SU-DHL-6 (cell line): ENCODE data around the gene SFMBT2.
"Not testable (repeated sequence)": the region's sequence is repeated elsewhere in the genome, so short reads cannot be mapped to it uniquely, and the experiment has no call there.

ENCODE experiments used
- H2AFZ ChIP-seq: fragments of 200-600 bp; sonication (generic); 2 replicates; pipeline ENCODE4 v1.6.1; 2014; ENCODE audit warnings: low read depth, mild to moderate bottlenecking, moderate library complexity, mixed read lengths, antibody characterized with exemption, low read length; ENCODE audit not compliant: severe bottlenecking
- H3F3A ChIP-seq: fragments of 200-600 bp; shearing (Covaris generic); 2 replicates; pipeline ENCODE4 v1.6.0; 2016; ENCODE audit warnings: antibody characterized with exemption, mild to moderate bottlenecking; ENCODE audit not compliant: insufficient read depth
- H3K27ac ChIP-seq: fragments of 200-600 bp; sonication (generic); 2 replicates; pipeline ENCODE4 v1.5.1; 2016; ENCODE audit warnings: low read depth, mild to moderate bottlenecking, low read length, moderate library complexity, mixed read lengths
- H3K27me3 ChIP-seq: fragments of 200-600 bp; sonication (generic), shearing (Covaris generic); 2 replicates; pipeline ENCODE4 v1.6.0; 2014; ENCODE audit warnings: mild to moderate bottlenecking, low read length
- H3K36me3 ChIP-seq: fragments of 200-600 bp; sonication (generic); 2 replicates; pipeline ENCODE4 v1.6.1; 2014; ENCODE audit warnings: mild to moderate bottlenecking, low read length, mixed read lengths
- H3K4me2 ChIP-seq: fragments of 300-600, 200-600 bp; shearing (Covaris generic), sonication (generic); 2 replicates; pipeline ENCODE4 v1.6.0; 2014; ENCODE audit warnings: low read length, low read depth, mild to moderate bottlenecking; ENCODE audit not compliant: poor library complexity, severe bottlenecking
- H3K4me3 ChIP-seq: fragments of 200-600 bp; sonication (generic); 2 replicates; pipeline ENCODE4 v1.5.1; 2014; ENCODE audit warnings: antibody characterized with exemption, low read length, mild to moderate bottlenecking, mixed read lengths; ENCODE audit not compliant: insufficient read depth, poor library complexity, severe bottlenecking
- H3K79me2 ChIP-seq: fragments of 200-600 bp; sonication (generic); 2 replicates; pipeline ENCODE4 v1.6.1; 2014; ENCODE audit warnings: mild to moderate bottlenecking, low read length, moderate library complexity; ENCODE audit not compliant: insufficient read depth
- H3K9ac ChIP-seq: fragments of 200-600 bp; sonication (generic); 2 replicates; pipeline ENCODE4 v1.7.0; 2014; ENCODE audit warnings: mild to moderate bottlenecking, low read length
- H3K9me2 ChIP-seq: fragments of 200-600 bp; sonication (generic); replicated peaks from 2 replicates; pipeline ENCODE4 v1.6.1; 2014; ENCODE audit warnings: low read length; ENCODE audit not compliant: insufficient read depth
- H3K9me3 ChIP-seq: fragments of 200-600 bp; sonication (generic); 2 replicates; pipeline ENCODE4 v1.6.1; 2014; ENCODE audit warnings: low read length, mixed read lengths; ENCODE audit not compliant: insufficient read depth
- H4K20me1 ChIP-seq: fragments of 200-600 bp; sonication (generic); 2 replicates; pipeline ENCODE4 v1.6.1; 2014; ENCODE audit warnings: low read depth, mild to moderate bottlenecking, antibody characterized with exemption, low read length, moderate library complexity, mixed read lengths
- CTCF ChIP-seq: fragments of 200-600 bp; sonication (generic); IDR thresholded peaks from one replicate; pipeline ENCODE4 v1.5.1; 2017; ENCODE audit warnings: antibody characterized with exemption, mild to moderate bottlenecking, low read length, moderate library complexity; ENCODE audit not compliant: insufficient read depth, poor library complexity, severe bottlenecking
- EZH2phosphoT487 ChIP-seq: fragments of 200-600 bp; sonication (generic), shearing (Covaris generic); conservative IDR thresholded peaks from 2 replicates; pipeline ENCODE4 v1.6.1; 2018; ENCODE audit warnings: mild to moderate bottlenecking, antibody characterized with exemption, low read length, moderate library complexity, mixed read lengths

Gene SFMBT2

DNA sequence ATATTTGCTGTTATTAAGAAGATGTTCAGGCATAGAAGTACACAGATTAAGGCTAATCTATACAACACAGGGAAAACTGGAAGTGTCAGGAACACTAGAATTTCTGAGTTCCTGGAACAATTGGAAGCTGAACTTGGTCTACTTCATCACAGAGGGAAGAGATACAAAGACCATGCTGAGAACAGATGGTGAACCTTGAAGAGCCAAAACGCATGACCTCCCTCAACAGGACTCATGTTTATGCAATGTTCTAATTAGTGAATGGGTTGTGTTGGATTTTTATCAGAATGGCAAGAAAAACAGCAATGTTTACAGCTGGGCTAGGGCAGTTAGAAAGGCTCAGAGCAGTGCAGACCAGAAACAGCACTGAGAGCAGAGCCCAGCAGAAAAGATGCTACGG is 94.9 kb downstream of the SFMBT2 start:
- TF ChIP-seq EZH2phosphoT487 = no peak
- no peak for TF ChIP-seq CTCF
- H3F3A ChIP-seq = no peaks in the 10 kb centered on the region
- no peak overlapping the region for H3K27ac ChIP-seq
- H3K27me3 ChIP-seq = no peaks in the 10 kb centered on the region
- no peak overlapping the region for H2AFZ ChIP-seq
- peaks cover 35% of the 10 kb centered on the region for H3K79me2 ChIP-seq
- H4K20me1 ChIP-seq = no peaks in the 10 kb centered on the region
- H3K4me3 ChIP-seq = no peak overlapping the region
- H3K4me2 ChIP-seq = no peak overlapping the region
- H3K9ac ChIP-seq = no peak overlapping the region
- H3K9me2 ChIP-seq = no peaks in the 10 kb centered on the region
- no peaks in the 10 kb centered on the region for H3K9me3 ChIP-seq
- no peaks in the 10 kb centered on the region for H3K36me3 ChIP-seq

GRCh38 chr10:7314170-7314569 is 96.7 kb downstream of the SFMBT2 start:
- Histone ChIP-seq H3K9ac (no peak overlapping the region), H3K36me3 (no peaks in the 10 kb centered on the region), H3F3A (no peaks in the 10 kb centered on the region), H3K27ac (no peak overlapping the region), H3K9me2 (no peaks in the 10 kb centered on the region), H3K4me3 (no peak overlapping the region), H2AFZ (no peak overlapping the region), H3K79me2 (peaks cover 33% of the 10 kb centered on the region), H3K9me3 (no peaks in the 10 kb centered on the region), H3K4me2 (no peak overlapping the region), H3K27me3 (no peaks in the 10 kb centered on the region), H4K20me1 (no peaks in the 10 kb centered on the region)
- TF ChIP-seq CTCF (no peak), EZH2phosphoT487 (no peak)

DNA sequence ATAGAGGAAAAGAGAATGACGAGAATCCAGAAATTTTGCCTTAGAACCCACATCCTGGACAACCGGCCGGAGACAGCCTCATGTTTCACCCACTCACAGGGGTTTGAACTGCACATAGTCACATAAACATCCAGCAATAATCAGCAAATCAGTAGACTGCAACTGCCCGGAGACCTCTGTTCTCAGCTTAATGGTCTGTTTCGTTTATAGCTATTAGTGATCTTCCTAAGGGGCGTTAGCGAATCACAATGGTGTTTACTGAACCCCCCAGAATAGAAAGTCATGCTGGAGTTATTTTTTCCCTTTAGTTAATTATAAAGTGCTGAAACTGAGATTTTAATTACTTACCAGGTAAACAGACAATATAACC is 98.4 kb downstream of the SFMBT2 start:
- no peaks in the 10 kb centered on the region for H3K9me2 ChIP-seq
- no peaks in the 10 kb centered on the region for H4K20me1 ChIP-seq
- TF ChIP-seq CTCF (no peak), EZH2phosphoT487 (no peak)
- H3K9ac ChIP-seq = no peak overlapping the region
- H3K27me3 ChIP-seq = no peaks in the 10 kb centered on the region
- H3F3A ChIP-seq = no peaks in the 10 kb centered on the region
- peaks cover 46% of the 10 kb centered on the region for H3K79me2 ChIP-seq
- no peaks in the 10 kb centered on the region for H3K9me3 ChIP-seq
- no peak overlapping the region for H3K4me3 ChIP-seq
- no peak overlapping the region for H3K4me2 ChIP-seq
- H3K36me3 ChIP-seq = no peaks in the 10 kb centered on the region
- H3K27ac ChIP-seq = no peak overlapping the region
- no peak overlapping the region for H2AFZ ChIP-seq

DNA sequence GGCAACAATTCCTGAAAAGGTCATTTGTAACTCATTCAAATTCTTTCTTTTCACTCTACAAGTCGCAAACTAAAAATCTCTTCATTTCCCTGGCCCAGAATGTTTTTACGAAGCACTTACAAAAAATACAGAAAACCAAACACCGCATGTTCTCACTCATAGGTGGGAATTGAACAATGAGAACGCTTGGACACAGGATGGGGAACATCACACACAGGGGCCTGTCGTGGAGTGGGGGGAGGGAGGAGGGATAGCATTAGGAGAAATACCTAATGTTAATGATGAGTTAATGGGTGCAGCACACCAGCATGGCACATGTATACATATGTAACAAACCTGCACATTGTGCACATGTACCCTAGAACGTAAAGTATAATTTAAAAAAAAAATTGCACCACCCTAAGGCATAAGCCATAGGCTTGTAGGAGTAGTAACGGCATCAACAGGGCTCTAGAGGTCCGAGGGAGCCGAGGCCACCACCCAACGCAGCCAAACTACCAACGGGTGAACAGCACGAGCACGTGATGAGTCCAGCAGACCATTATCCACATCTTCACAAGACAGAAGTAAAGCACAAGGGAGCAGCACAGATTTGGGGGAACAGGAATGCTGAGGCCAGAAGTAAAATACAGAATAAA is 98.9 kb downstream of the SFMBT2 start:
- not testable (repeated sequence) for H3F3A ChIP-seq, H2AFZ ChIP-seq, H3K36me3 ChIP-seq, H3K4me2 ChIP-seq, H3K27ac ChIP-seq, H3K9ac ChIP-seq, H3K27me3 ChIP-seq, H3K9me3 ChIP-seq, H3K9me2 ChIP-seq, H3K4me3 ChIP-seq, H4K20me1 ChIP-seq
- H3K79me2 ChIP-seq = peaks cover 51% of the 10 kb centered on the region
